Vagina (tissue), 2 donors: Measurements from ENCODE around the gene NAA40.

Experiments used
- CTCF ChIP-seq, 3 experiments: fragments of 450-650 bp in 2 of 3; fragments of 200-600 bp in 1 of 3; sonication (generic) in 1 of 3; IDR thresholded peaks; one replicate each; pipeline ENCODE4 v1.5.1; 2017 to 2019; ENCODE audit warnings: antibody characterized with exemption in 3 of 3, mild to moderate bottlenecking in 2 of 3, moderate library complexity in 2 of 3
- POLR2A ChIP-seq, 2 donors: fragments of 450-650 bp; IDR thresholded peaks; one replicate each; pipeline ENCODE4 v1.6.1; 2017; ENCODE audit warnings: antibody characterized with exemption in 2 of 2, mild to moderate bottlenecking in 2 of 2, moderate library complexity in 2 of 2

GRCh38 chr11:63889344-63889743 lies 49.5 kb upstream of the NAA40 start:
- TF ChIP-seq CTCF (IDR thresholded peaks at IDR 0.05) (no peak), POLR2A (IDR thresholded peaks at IDR 0.05) (no peak)
